Measurements from ENCODE around the gene QRICH1.

QRICH1 gene

DNA sequence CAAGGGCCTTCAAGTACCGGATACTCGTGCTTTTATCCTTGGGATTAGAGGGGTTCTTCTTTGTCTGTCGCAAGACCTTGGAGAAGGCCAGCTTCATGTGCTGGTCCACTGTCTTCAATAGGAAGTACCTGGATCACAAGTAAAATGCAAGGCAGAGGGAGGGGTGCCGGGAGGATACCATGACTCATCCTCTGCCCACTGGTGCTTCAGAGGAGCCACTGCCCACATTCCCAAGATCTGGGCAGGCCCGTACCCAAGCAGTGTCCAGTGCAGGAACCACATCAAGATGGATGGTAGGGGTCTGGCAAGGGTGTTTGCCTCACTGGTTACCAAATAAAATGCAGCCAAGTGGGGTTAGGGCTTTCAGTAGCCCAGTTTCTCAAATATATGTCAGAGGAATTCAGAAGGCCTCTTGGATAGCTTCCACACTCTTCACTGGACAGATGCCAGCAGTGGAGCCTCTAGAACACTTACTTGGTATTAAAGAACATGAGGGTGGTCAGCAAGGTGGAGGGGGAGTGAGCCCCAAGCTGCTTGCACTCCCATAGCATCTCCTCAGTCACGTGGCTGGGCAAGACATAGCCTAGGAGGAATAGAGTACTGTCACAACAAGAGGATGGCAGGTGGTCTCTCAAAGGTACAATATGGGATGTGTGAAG lies 61.1 kb downstream of the QRICH1 start:
- DNase-seq (ENCODE audit: low read depth in 2 of 2): no peak

DNA sequence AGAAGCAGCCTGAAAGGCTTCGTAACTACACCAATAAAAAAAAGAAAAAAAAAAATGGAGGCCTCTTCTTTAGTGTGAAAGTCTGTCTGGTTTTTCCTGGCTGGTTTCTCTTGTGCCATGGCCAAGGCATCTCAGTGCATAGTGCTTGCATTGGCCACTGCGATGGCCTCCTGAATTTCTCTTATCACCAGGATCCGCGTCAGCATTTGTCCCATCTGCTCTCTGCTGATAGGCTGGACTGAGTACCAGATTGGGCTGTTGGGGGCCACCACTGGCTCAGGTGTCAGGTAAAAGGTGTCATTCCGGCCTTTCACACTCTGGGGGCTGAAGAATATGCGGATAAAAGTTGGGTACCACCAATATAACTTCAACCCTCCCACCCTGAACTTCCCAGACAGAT lies 63.5 kb downstream of the QRICH1 start:
- no peak for DNase-seq (ENCODE audit: low read depth in 2 of 2)

DNA sequence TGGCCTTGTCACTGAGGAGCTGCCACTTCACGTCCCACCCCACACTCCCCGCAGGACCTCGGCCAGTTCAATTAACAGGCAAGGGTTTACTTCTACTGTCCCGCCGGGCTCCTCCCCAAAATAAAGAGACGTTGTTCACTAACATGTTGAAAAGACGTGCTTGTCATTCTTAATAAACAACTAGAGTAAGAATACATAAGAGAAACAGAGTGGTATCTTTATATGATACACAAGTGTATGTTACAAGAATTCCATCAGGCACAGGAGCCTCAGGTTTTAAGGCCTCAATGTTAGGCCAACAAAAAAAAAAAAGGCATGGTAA lies 64.3 kb downstream of the QRICH1 start:
- DNase-seq (ENCODE audit: low read depth in 2 of 2): no peak

DNA sequence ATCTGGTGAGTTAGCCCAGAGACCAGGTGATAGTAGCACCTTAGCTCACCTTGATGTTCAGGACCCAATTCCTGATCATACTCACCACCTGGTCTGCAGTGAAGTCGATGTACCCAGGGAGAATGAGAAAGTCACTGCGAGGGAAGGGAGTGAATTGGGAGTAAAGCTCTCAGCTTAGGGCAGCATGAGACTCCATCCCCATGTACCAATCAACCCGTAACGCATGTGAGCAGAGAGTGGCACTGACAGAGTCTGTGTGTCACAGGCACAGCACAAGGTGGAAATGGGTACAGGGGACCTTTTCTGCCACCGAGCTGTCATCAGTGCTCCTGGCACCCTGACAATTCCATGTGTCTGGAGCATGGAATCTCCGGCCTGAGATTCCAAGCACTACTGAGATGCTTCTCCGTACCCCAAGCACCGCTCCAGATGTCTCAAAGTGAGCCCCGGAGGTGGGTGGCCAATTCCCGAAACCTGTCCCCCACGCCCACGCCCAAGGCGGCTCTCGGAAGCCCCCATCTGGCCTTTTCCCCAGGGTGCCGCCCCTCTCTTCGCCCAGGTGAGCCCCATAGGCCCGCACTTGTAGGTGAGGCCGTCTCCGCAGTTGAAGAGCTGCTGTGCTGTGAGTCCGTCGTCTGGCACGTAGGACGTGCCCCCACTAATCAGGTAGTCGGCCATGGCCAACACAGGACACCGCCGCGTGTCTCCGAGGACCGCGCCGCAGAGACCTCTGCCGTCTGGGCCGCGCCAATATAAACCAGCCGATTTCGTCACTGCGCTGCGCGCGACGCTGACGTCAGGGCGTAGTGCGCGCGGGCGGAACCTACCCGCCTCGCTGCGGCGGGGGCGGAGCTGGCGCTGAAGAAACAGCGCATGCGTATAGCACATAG lies 65.0 kb downstream of the QRICH1 start, which contains the start of gene IMPDH2:
Gene IMPDH2, minus strand, starts transcription at position 726 of the 890 bp plus-strand sequence. Its CDS starts 48 bp downstream, at position 678.
- peak; percentile 86 for DNase-seq (ENCODE audit: low read depth in 2 of 2)

DNA sequence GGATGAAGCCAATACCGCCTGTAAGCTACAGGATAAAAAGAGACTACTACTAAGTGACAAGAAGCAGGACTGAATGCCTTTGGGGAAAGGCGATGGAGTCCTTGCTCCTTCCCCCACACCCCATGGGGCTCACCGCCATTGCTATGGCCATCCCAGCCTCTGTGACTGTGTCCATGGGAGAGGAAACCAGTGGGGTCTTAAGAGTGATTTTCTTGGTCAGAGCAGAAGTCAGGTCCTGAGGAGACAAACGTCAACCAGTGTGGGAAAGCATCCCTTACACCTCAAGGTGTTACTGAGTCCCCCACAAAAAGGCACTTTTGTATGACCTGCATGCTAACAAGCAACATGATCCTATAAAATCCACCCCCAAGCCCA lies 65.6 kb downstream of the QRICH1 start:
- DNase-seq (ENCODE audit: low read depth in 2 of 2): no peak

DNA sequence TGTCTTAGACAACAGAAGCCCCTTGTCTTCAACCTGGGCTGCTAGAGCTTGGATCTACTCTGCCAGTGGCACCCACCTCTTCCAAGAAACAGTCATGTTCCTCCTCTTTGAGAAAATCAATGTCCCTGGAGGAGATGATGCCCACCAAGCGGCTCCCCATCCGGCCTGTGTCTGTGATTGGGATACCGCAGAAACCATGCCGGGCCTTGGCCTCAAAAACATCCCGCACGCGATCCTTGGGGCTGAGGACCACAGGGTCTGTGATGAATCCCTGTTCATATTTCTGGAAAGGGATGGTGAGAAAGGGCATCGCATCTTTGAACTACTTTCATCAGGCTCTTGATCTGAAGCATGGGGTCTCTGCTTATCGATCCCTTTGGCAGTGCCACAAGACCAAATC lies 66.2 kb downstream of the QRICH1 start:
- DNase-seq (ENCODE audit: low read depth in 2 of 2): no peak

DNA sequence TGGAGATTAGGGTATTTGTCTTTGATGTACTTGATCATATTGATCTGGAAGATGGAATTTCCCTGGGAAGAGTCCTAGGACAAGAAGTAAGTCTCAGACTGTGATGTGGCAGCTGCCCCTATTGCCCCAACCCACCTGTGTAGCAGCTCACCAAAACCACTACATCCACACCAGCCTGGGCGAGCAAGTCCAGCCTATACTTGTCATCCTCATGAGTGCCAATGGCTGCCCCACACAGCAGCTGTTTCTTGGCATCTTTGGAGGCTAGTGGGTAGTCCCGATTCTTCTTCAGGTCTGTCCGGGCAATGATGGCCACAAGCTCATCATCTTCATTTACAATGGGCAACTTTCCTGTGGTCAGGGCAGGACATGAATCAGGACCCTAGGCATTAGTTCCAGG lies 67.3 kb downstream of the QRICH1 start:
- no peak for DNase-seq (ENCODE audit: low read depth in 2 of 2)

DNA sequence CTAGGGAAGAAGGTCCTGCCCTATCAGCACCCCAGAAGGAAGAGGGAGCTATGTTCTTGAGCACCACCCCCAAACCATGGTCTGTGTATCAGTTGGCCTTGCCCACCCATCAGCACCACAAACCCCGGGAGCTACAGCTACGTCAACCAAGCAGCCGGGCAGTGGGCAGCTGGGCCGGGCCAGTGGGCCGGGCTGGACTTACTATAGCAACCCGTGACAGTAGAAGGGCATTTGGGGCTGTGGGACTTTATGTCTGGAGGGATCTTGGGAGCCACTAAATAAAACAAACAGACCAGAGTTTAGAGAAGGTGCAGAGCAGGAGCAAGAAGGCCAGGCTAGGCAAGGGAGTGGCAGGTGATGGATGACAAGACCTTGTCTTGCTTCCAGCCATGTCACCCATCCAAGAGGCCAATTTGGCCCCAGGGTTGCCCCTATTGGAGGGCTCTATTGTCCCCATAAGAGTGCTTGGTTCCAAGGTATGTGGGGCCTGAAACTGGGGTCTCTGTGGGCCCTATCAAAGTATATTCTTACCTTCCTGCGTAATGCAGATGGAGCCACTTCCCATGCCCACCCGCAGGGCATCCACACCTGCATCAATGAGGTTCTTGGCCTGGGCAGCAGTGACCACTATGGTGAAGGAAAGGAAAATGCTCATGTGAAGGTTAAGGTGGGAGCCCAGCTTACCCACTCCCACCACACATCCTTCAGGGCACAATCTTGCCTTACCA lies 67.9 kb downstream of the QRICH1 start:
- no peak for DNase-seq (ENCODE audit: low read depth in 2 of 2)

DNA sequence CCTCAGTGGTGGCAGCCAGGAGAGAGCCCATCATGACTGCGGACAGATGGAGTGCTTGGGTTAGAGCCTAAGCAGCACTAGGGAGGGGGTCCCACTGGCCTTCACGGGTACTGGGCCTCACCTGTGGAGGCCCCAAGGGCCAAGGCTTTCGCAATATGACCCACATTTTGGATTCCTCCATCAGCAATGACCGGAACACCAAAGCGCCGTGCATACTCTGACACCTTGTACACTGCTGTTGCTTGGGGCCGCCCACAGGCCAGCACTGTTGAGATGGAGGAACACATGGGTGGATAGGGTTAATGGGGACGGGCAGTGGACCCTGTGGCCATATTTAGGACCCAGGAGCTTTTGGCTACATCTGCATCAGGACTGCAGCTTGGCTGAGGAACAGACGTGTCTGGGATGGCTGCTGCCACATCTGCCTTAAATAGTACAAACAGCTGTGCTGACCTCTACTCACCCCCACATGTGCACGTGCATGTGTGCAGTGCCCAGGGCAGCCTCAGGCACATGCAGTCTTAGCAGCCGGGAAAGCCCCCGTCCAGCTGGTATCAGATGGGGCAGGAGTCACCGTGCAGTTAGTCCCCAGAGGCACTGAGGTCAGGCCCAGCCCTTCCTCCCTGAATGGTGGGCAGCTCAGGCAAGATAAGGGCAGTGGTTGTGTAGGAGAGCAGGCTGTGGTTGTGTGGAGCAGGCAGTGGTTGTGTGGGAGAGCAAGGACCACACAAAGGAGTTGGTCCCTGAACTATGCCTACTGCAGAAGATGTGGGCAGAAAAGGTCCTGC lies 68.7 kb downstream of the QRICH1 start:
- no peak for DNase-seq (ENCODE audit: low read depth in 2 of 2)

DNA sequence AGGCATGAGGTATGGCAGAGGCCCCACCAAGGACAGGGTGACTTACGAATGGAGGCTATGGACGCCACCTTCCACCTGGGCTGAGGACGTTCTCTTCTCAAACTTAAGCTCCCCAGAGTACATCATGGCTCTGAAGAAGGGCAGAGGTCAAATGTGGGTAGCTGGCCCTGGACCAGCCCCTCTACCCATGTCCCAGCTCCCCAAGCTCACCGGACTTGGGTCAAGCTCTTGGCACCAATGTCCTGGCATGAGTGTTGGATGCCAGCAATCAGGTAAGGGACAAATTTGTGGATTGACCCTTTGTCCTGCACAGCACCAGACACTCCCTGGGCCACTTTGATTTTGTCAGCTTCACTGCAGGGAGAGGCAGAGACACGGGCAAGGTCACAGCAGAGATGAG lies 69.4 kb downstream of the QRICH1 start:
- DNase-seq (ENCODE audit: low read depth in 2 of 2): no peak

DNA sequence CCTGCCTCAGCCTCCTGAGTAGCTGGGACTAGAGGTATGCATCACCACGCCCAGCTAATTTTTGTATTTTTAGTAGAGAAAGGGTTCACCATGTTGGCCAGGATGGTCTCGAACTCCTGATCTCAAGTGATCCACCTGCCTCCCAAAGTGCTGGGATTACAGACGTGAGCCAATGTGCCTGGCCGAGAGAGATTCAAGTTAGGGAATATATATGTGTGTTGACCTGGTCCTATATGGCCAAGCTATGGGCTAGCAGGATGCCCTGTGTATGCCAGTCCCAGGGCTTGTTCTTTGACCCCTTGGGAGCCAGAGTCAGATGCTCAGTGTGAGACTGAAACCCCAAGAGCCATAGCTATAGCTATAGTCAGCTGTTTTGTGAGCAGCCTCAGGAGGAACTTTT lies 70.1 kb downstream of the QRICH1 start:
- no peak for DNase-seq (ENCODE audit: low read depth in 2 of 2)

DNA sequence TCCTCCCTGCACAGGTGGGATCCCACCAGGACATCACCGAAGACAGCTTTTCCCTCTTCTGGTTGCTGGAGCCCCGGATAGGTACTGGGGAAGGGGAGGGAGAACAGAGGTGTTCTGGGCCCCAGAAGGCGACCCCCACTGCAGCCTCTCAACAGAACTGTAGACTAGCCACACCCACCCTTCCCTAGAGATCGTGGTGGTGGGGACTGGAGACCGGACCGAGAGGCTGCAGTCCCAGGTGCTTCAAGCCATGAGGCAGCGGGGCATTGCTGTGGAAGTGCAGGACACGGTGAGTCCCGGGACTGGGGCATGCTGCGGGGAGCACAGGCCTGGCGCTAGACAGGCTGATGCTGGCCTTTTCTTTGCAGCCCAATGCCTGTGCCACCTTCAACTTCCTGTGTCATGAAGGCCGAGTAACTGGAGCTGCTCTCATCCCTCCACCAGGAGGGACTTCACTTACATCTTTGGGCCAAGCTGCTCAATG lies 71.1 kb downstream of the QRICH1 start:
- no peak for DNase-seq (ENCODE audit: low read depth in 2 of 2)

DNA sequence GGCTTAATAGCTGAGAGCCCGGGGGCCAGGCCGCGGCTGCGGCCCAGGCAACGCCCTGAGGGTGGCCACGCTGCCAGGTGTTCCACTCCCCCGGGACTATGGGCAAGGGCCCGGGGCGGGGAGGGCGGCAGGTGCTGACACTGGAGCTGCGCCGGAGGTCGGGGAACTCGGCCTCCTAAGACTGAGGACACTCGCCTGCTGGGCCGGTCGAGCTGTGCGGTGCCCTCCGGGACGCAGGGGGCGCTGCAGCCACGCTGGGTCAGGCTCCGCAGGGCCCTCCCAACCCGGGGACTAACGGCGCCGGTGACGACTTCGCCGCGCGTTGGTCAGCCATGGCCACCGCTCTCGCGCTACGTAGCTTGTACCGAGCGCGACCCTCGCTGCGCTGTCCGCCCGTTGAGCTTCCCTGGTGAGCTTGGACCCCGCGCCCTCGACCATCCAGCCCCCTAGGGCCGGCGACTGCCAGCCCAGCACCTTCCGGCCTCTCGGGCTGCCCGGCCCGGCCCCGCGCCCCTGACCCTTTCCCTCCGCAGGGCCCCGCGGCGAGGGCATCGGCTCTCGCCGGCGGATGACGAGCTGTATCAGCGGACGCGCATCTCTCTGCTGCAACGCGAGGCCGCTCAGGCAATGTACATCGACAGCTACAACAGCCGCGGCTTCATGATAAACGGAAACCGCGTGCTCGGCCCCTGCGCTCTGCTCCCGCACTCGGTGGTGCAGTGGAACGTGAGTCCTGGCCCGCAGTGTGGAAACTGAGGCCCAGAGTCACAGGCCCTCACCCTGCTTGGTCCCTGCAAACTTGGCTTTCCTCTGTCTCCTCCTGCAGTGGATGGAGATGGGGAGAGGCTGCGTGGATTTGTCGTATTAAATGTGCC lies 71.8 kb downstream of the QRICH1 start, which contains the start of gene NDUFAF3:
Gene NDUFAF3, plus strand, starts transcription at position 309 of the 875 bp plus-strand sequence. Its CDS starts 24 bp downstream, at position 333.
- peak; percentile 82 to 89 for DNase-seq (ENCODE audit: low read depth in 2 of 2)

DNA sequence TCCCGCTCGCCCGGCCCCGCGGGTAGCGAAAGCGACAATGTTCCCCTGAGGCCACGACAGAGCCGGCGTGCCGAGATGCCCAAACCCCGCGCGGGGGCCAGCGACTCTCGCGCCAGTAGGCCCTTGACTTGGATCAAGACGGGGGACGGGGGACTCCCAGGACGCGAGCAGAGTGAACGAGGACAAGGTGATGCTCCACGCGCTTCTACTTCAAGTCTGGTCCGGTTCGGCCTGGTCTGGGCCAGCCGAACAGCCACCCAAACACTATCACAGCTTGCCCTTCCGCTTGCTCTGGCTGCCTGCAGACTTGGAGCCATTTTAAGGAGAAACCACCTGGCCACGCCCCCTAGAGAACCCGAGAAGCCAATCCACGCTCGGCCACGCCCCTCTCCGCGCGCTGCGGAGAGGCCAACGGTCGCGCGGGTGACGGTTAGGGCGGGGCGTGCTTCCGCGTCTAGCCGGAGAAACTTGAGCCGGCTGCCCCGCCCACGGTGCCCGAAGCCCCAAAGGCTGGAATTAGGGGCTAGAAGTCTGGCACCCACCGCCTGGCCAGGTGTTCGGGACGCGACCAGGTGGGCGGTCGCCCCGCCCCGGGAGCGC lies 72.6 kb downstream of the QRICH1 start:
- peak; percentile 96 to 99 for DNase-seq (ENCODE audit: low read depth in 2 of 2)

DNA sequence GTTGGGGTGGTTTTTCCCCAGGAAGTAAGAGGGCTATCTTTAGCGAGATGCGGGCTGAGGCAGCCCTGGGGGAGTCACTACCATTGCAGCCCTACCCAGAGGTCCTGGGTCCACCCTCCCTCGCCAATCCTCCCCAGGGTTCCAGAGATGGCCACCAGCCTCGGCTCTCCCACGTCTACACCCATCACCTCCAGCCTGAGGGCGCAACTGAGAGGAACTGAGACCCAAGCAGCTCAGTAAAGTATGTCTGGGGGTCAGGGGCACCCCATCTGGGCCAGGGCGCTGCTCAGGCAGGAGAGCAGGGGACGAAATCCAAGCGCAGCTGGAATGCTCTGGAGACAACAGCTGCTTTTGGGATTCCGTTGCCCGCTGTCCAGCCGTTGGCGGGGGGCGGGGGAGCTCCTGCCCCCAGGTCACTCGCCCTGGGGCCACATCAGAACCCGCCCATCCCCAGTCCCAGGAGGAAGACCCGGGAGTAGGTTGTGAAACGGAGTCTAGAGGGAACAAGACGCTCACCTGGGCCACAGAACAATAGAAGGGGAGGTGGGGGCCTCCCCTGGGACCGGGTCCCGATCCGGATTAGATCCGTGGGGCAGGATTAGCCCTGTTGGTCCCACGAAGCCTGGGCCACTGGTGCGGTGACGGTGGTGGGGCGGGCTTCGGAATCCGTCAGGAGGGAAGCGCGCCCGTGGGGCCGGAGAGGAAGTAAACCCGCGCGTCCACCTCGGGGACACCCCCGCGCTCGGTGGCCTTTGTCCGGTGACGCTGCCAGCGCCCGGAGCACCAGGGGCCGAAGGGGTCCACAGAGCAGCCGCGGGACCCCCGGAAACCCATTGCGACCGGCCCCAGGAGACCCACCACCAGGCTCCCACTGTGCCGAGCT lies 73.3 kb downstream of the QRICH1 start:
- DNase-seq (ENCODE audit: low read depth in 2 of 2): no peak

DNA sequence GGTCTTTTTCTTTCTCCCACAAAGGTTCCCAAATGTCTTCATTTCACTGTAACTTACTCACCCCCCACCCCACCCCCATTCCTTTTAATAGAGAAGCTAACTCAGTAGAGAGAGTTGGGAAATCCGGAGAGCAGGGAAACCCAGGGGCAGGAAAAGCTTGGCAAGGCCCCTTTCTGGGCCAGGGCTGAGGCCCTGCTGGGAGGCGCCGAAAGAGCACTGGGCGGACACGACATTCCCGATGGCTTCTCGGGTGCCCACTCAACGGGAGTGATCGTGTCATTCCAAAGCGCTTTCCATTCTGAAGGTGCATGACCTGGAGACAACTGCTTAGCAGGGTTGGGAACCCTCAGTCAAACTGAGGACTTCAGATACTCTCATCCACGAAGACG lies 73.9 kb downstream of the QRICH1 start:
- DNase-seq (ENCODE audit: low read depth in 2 of 2): no peak

DNA sequence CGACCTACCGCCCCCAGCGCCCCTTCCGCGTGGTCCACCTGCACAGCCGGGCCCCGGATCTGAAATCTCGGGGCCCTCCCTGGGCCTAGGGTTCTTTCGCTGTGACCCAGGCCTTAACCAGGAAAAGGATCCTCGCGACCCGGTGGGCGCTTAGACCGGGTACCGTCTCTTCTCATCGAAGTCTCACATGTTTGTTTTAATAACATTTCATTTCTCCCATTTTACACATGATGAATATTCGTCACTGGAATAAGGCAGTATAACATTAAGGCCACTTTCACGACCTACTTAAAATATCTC lies 75.2 kb downstream of the QRICH1 start:
- no peak for DNase-seq (ENCODE audit: low read depth in 2 of 2)

DNA sequence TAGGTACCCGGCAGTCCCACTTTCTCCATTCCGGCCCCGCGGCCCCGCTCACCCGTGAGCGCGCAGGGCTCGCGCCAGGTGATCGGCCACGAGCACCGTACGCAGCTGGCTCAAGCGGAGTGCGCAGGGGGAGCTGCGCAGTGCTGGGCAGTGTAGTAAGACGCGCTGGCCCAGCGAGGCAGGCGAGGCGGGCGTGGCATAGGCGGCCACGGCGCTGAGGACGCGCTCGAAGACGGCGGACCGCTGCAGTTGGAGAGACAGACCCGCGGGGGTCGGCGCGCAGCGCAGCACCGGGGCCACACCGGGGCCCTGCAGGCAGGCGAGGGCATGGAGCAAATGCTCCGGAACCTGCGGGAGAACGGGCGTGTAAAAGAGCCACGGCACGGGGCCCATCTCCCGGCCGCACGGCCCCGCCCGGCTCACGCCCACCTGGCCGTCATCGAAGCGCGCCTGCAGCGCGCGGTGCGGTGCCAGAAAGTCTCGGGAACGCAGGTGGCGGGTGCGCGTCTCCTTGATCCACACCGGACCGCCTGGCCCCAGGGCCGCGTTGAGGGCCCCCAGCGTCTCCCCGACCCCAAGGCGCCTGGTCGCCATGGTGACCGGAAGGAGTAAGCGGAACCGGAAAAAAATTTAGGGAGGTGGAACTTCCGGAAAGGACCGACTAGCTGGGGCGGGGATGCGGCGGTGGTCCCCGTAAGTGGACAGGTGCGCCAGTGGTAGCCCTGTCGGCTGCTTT lies 75.7 kb downstream of the QRICH1 start, which contains the start of gene DALRD3:
Gene DALRD3, minus strand, starts transcription at position 610 of the 736 bp plus-strand sequence. Its CDS starts 16 bp downstream, at position 594.
- peak in 1 of 2 experiments; percentile 45 for DNase-seq (ENCODE audit: low read depth in 2 of 2)

All from stimulated activated CD4-positive, alpha-beta T cell treated with anti-CD3 and anti-CD28 coated beads, Interleukin-12 subunit alpha, Interleukin-12 subunit beta, amount 100 ng/mL, for 24 hours (primary cell).